ENCODE measurements around the gene LMO2. TPM values are rescaled to one million over a fixed set of nuclear protein-coding genes. Genes with fewer than 3 reads are reported as not detected.
"Not testable (repeated sequence)": the region's sequence is repeated elsewhere in the genome, so short reads cannot be mapped to it uniquely, and the experiment has no call there.

Gene LMO2
- total and polyA plus RNA-seq, 4 experiments from 2014 or later: 0.16 to 0.58 (median 0.47) TPM; not detected in 1

DNA sequence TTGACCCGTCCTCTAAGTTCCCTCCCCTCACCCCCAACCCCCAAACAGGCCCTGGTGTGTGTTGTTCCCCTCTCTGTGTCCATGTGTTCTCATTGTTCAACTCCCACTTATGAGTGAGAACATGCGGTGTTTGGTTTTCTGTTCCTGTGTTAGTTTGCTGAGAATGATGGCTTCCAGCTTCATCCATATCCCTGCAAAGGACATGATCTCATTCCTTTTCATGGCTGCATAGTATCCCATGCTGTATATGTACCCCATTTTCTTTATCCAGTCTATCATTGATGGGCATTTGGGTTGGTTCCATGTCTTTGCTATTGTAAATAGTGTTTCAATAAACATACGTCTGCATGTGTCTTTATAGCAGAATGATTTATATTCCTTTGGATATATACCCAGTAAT is 53.6 kb downstream of the LMO2 start:
- H3K36me3 ChIP-seq (ENCODE audit: insufficient read depth, low read length); H3K4me3 ChIP-seq (ENCODE audit: low read length in 2 of 2); H3K9me3 Mint-ChIP-seq; intact Hi-C loops (cut with micrococcal nuclease); H3K4me1 Mint-ChIP-seq; H3K27ac ChIP-seq (ENCODE audit: low read depth, low read length); H3K36me3 Mint-ChIP-seq; POLR2A ChIA-PET (ENCODE audit: partially characterized antibody); H3K4me3 Mint-ChIP-seq; H3K9me3 ChIP-seq (ENCODE audit: control insufficient read depth in 1 of 2, low read length in 2 of 2); H3K27ac Mint-ChIP-seq; DNase-seq; CTCF ChIA-PET (ENCODE audit: partially characterized antibody); H3K27me3 ChIP-seq (ENCODE audit: insufficient read depth, low read length); H3K4me1 ChIP-seq (ENCODE audit: insufficient read depth, low read length): not testable (repeated sequence)
- peaks cover 20 to 31% of the 10 kb centered on the region in 2 donors for H3K27me3 Mint-ChIP-seq

DNA sequence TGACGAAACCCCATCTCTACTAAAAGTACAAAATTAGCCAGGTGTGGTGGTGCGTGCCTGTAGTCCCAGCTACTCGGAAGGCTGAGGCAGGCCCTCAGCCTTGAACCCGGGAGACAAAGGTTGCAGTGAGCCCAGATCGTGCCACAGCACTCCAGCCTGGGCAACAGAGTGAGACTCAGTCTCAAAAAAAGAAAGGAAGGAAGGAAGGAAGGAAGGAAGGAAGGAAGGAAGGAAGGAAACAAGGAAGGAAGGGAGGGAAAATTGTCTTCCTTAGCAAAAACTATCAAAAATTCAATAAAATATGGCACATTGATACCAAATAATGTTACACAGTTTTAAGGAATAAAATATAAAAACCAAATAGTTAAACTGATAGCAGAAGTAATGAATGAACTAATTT is 54.5 kb downstream of the LMO2 start:
- H3K27ac ChIP-seq (ENCODE audit: low read depth, low read length); H3K4me1 Mint-ChIP-seq; H3K36me3 Mint-ChIP-seq; intact Hi-C loops (cut with micrococcal nuclease); CTCF ChIA-PET (ENCODE audit: partially characterized antibody); H3K9me3 ChIP-seq (ENCODE audit: control insufficient read depth in 1 of 2, low read length in 2 of 2); H3K4me3 ChIP-seq (ENCODE audit: low read length in 2 of 2); H3K4me3 Mint-ChIP-seq; POLR2A ChIA-PET (ENCODE audit: partially characterized antibody); H3K27ac Mint-ChIP-seq; H3K27me3 ChIP-seq (ENCODE audit: insufficient read depth, low read length); H3K36me3 ChIP-seq (ENCODE audit: insufficient read depth, low read length); H3K9me3 Mint-ChIP-seq; H3K4me1 ChIP-seq (ENCODE audit: insufficient read depth, low read length); DNase-seq: not testable (repeated sequence)
- H3K27me3 Mint-ChIP-seq: peaks cover 26 to 35% of the 10 kb centered on the region in 2 donors

DNA sequence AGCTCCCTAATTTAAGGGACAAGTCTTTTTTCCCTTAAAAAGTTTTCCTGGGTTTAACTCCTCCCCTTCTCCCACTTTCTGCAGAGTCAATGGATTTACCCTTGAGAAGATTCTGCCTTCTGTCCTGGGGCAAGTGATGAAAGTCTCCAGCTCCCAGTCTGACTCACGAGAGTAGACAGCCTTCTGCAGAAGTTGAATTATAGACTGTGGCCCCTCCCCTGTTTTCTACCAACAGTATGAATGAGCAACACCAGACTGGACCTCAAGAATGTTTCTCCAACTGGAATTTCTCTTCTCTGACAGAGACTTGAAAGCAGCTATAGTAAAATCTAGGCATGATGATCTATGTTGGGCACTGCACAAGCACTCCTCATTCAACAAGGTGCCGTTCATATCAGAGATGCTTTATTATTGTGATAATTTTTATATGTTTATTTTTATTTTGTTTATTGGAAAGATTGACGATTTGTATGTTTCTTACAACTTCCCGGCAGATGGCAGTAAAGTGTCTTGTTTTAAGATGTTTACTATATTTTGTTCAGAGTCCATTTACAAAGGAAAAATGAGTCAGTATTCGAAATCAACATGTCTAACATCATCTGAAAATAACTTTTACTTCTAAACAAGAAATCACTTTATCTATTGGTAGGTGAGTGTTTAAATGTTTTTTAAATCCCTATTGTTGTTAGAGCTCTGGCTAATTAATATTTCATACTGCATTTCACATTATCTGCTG is 56.6 kb downstream of the LMO2 start:
- Histone ChIP-seq H3K4me3 (ENCODE audit: low read length in 2 of 2) (no peak overlapping the region), H3K4me1 (ENCODE audit: insufficient read depth, low read length) (no peaks in the 10 kb centered on the region), H3K36me3 (ENCODE audit: insufficient read depth, low read length) (no peaks in the 10 kb centered on the region), H3K27ac (ENCODE audit: low read depth, low read length) (no peak overlapping the region), H3K27me3 (ENCODE audit: insufficient read depth, low read length) (no peaks in the 10 kb centered on the region), H3K9me3 (ENCODE audit: control insufficient read depth in 1 of 2, low read length in 2 of 2) (no peaks in the 10 kb centered on the region)
- DNase-seq: no peak
- no peak overlapping the region for H3K4me3 Mint-ChIP-seq
- H3K36me3 Mint-ChIP-seq: no peaks in the 10 kb centered on the region
- POLR2A ChIA-PET (ENCODE audit: partially characterized antibody): no interaction called here
- H3K9me3 Mint-ChIP-seq: no peaks in the 10 kb centered on the region
- CTCF ChIA-PET (ENCODE audit: partially characterized antibody): interaction anchor here (1.1 kb wide), 1 partner anchor 152 kb away, joined by 6 read pairs; no protein-coding TSS in a partner anchor
- H3K27ac Mint-ChIP-seq: no peak overlapping the region
- intact Hi-C loops (cut with micrococcal nuclease): no loop called here
- peaks cover 28 to 34% of the 10 kb centered on the region in 2 donors for H3K27me3 Mint-ChIP-seq
- H3K4me1 Mint-ChIP-seq: no peaks in the 10 kb centered on the region

DNA sequence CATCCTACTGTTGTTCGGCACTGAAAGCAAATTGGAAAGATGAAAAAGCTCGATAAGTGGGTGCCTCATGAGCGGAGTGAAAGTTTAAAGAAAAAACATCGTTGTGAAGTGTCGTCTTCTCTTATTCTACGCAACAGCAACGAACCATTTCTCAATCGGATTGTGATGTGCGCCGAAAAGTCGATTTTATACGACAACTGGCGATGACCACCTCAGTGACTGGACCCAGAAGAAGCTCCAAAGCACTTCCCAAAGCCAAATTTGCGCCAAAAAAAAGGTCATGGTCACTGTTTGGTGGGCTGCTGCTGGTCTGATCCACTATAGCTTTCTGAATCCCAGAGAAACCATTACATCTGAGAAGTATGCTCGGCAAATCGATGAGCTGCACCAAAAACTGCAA is 59.2 kb downstream of the LMO2 start:
- CTCF ChIA-PET (ENCODE audit: partially characterized antibody): interaction anchor here (1.9 to 7.0 kb wide), 2 partner anchors 25 to 155 kb away, joined by 6 to 51 read pairs; no protein-coding TSS in a partner anchor
- H3K9me3 Mint-ChIP-seq: no peaks in the 10 kb centered on the region

DNA sequence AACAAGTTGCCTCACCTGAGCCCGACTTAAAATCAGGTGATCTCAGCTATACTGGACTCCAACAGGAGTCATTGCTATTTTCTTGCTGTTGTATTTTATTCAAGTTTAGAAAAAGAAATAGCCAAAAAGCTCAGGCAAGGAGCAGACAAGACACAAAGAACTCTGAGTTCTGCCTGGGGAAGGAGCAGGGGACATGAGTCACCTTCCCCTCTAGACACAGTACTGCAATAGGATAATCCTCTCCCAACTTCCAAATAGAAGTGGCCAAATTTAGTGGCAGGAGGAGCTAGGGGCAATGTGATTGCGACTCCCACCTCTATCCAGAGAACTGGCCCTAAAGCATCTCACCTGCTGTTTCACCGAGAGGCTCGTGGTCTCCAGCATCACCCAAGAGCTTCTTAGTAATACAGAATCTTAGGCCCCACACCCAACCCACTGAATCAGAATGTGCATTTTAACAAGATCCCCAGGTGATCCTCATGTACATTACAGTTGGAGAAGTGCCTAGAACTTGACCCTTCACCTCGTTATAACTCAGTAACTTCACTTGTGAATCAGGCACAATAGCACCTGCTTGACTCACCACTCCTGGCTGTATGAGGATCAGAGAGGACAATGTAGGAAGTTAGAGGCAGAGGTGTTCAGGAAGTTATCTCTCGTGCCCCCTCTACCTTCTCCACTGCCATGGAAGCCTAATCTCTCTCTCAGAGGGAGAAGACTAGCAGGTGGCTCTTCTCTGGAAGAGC is 60.8 kb downstream of the LMO2 start:
- Histone ChIP-seq H3K4me1 (ENCODE audit: insufficient read depth, low read length) (peaks cover 5% of the 10 kb centered on the region), H3K27ac (ENCODE audit: low read depth, low read length) (no peak overlapping the region), H3K9me3 (ENCODE audit: control insufficient read depth in 1 of 2, low read length in 2 of 2) (no peaks in the 10 kb centered on the region), H3K4me3 (ENCODE audit: low read length in 2 of 2) (no peak overlapping the region), H3K36me3 (ENCODE audit: insufficient read depth, low read length) (no peaks in the 10 kb centered on the region), H3K27me3 (ENCODE audit: insufficient read depth, low read length) (peaks cover 19% of the 10 kb centered on the region)
- H3K4me1 Mint-ChIP-seq: peaks cover 3 to 8% (median 6%) of the 10 kb centered on the region in 4 donors
- ChIA-PET CTCF (ENCODE audit: partially characterized antibody) (interaction anchor here (7.0 kb wide), 1 partner anchor 23 kb away, joined by 51 read pairs; no protein-coding TSS in a partner anchor), POLR2A (ENCODE audit: partially characterized antibody) (no interaction called here)
- H3K27me3 Mint-ChIP-seq: peaks cover 38 to 43% of the 10 kb centered on the region in 2 donors
- no peaks in the 10 kb centered on the region for H3K9me3 Mint-ChIP-seq
- H3K27ac Mint-ChIP-seq: no peak overlapping the region
- intact Hi-C loops (cut with micrococcal nuclease): no loop called here
- no peak overlapping the region for H3K4me3 Mint-ChIP-seq
- no peak for DNase-seq
- H3K36me3 Mint-ChIP-seq: no peaks in the 10 kb centered on the region

More for the DNA sequence above, 59.2 kb downstream of the LMO2 start:
- H3K4me1 ChIP-seq (ENCODE audit: insufficient read depth, low read length): peaks cover 5% of the 10 kb centered on the region
- no peaks in the 10 kb centered on the region for H3K9me3 ChIP-seq (ENCODE audit: control insufficient read depth in 1 of 2, low read length in 2 of 2)
- no peak overlapping the region for H3K27ac ChIP-seq (ENCODE audit: low read depth, low read length)
- Mint-ChIP-seq H3K4me1 (peaks cover 3 to 8% (median 6%) of the 10 kb centered on the region in 4 donors), H3K27ac (no peak overlapping the region), H3K4me3 (no peak overlapping the region), H3K36me3 (no peaks in the 10 kb centered on the region), H3K27me3 (peaks cover 30 to 34% of the 10 kb centered on the region in 2 donors)
- H3K4me3 ChIP-seq (ENCODE audit: low read length in 2 of 2): no peak overlapping the region
- no peaks in the 10 kb centered on the region for H3K36me3 ChIP-seq (ENCODE audit: insufficient read depth, low read length)
- intact Hi-C loops (cut with micrococcal nuclease): no loop called here
- no peak for DNase-seq
- POLR2A ChIA-PET (ENCODE audit: partially characterized antibody): no interaction called here
- H3K27me3 ChIP-seq (ENCODE audit: insufficient read depth, low read length): peaks cover 16% of the 10 kb centered on the region

DNA sequence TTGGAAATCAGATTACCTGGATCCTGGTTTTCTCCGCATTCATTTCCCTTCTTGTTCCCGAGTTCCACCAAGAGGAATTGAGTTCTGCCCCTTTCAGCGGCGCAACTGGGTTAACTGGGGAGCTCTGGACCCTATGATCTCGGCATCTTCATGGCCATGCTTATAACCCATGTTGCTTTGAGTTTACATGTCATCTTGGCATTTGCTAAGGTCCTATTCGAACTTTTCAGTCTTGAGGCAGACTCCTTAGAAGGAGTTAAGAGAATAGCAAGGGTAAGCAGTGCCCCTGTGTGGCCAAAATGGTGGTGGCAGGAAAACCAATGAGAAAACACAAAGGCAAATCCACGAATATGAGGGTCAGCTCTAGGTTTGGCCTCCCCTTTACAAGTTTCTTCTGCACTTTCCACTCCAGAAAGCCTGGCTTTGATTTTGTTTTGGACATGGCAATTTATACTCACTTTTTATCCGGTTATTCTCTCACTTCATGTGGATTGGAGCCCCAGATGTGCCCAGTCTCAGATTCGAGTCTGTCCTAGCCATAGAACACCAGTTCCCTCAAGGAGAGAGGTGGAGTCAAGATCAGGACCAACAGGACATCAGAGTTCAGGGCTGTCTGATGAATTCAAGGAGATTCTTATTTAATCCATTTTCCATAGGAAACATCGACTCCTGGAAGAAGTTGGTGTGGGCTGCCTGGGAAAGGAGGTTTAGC is 62.3 kb downstream of the LMO2 start:
- Mint-ChIP-seq H3K4me3 (peak overlapping the region; percentile 34 to 88 (median 81)), H3K36me3 (no peaks in the 10 kb centered on the region), H3K27me3 (peaks cover 46 to 48% of the 10 kb centered on the region in 2 donors), H3K9me3 (no peaks in the 10 kb centered on the region), H3K27ac (no peak overlapping the region), H3K4me1 (peaks cover 3 to 8% (median 6%) of the 10 kb centered on the region in 4 donors)
- Histone ChIP-seq H3K27me3 (ENCODE audit: insufficient read depth, low read length) (peaks cover 19% of the 10 kb centered on the region), H3K4me1 (ENCODE audit: insufficient read depth, low read length) (peaks cover 5% of the 10 kb centered on the region), H3K27ac (ENCODE audit: low read depth, low read length) (no peak overlapping the region), H3K9me3 (ENCODE audit: control insufficient read depth in 1 of 2, low read length in 2 of 2) (no peaks in the 10 kb centered on the region), H3K36me3 (ENCODE audit: insufficient read depth, low read length) (no peaks in the 10 kb centered on the region), H3K4me3 (ENCODE audit: low read length in 2 of 2) (no peak overlapping the region)
- intact Hi-C loops (cut with micrococcal nuclease): loop anchor here (1.0 to 10.0 kb wide), 2 partner anchors 21 to 865 kb away; no protein-coding TSS in a partner anchor
- peak; percentile 50 to 62 (median 53) for DNase-seq
- POLR2A ChIA-PET (ENCODE audit: partially characterized antibody): interaction anchor here (0.9 kb wide), 1 partner anchor 55 kb away, joined by 3 read pairs; the partner anchor contains the start of gene FBXO3
- CTCF ChIA-PET (ENCODE audit: partially characterized antibody): interaction anchor here (0.6 to 7.0 kb wide), 7 partner anchors 16 to 465 kb away, joined by 3 to 51 read pairs (median 5); no protein-coding TSS in a partner anchor
